Tibial nerve (tissue), 3 donors: ENCODE results near the gene DAP.

Experiments used
- CTCF ChIP-seq, 5 experiments: fragments of 200-600 bp in 3 of 5; fragments of 450-650 bp in 2 of 5; sonication (generic) in 3 of 5; IDR thresholded peaks; one replicate each; pipeline ENCODE4 v1.5.1; 2016 to 2019; ENCODE audit warnings: antibody characterized with exemption in 5 of 5, mild to moderate bottlenecking in 3 of 5, moderate library complexity in 2 of 5
- POLR2A ChIP-seq, 2 donors: fragments of 450-650 bp; IDR thresholded peaks; one replicate each; pipeline ENCODE4 v1.6.1; 2017; ENCODE audit warnings: antibody characterized with exemption in 2 of 2, mild to moderate bottlenecking in 2 of 2, moderate library complexity in 2 of 2

- no peak for TF ChIP-seq POLR2A (IDR thresholded peaks at IDR 0.05)
- no peak for TF ChIP-seq CTCF (IDR thresholded peaks at IDR 0.05)
Observed at GRCh38 chr5:10704949-10705621, 55.9 kb downstream of the DAP start.
